ENCODE measurements around the gene POMT2.

POMT2 gene

GRCh38 chr14:77242752-77243151, 77.9 kb downstream of the POMT2 start:
- DNase-seq (ENCODE audit: low spot score) = no peak
- in situ Hi-C loops (cut with MboI; ENCODE audit: low pct_unique_long_range_greater_than_20kb, low sequenced_read_pairs, unreplicated experiment) = no loop called here
- no peak for TF ChIP-seq CTCF (IDR thresholded peaks at IDR 0.05; ENCODE audit: extremely low read depth, insufficient read depth, missing control alignments)

GRCh38 chr14:77241955-77242354, 78.7 kb downstream of the POMT2 start:
- in situ Hi-C loops (cut with MboI; ENCODE audit: low pct_unique_long_range_greater_than_20kb, low sequenced_read_pairs, unreplicated experiment) = no loop called here
- no peak for TF ChIP-seq CTCF (IDR thresholded peaks at IDR 0.05; ENCODE audit: extremely low read depth, insufficient read depth, missing control alignments)
- DNase-seq (ENCODE audit: low spot score) = no peak

- DNase-seq (ENCODE audit: low spot score) = no peak
- TF ChIP-seq CTCF (IDR thresholded peaks at IDR 0.05; ENCODE audit: extremely low read depth, insufficient read depth, missing control alignments) = no peak
- in situ Hi-C loops (cut with MboI; ENCODE audit: low pct_unique_long_range_greater_than_20kb, low sequenced_read_pairs, unreplicated experiment) = no loop called here
These were observed 80.3 kb downstream of the POMT2 start for GRCh38 chr14:77240336-77240915.

- no peak for DNase-seq (ENCODE audit: low spot score)
- no peak for TF ChIP-seq CTCF (IDR thresholded peaks at IDR 0.05; ENCODE audit: extremely low read depth, insufficient read depth, missing control alignments)
- in situ Hi-C loops (cut with MboI; ENCODE audit: low pct_unique_long_range_greater_than_20kb, low sequenced_read_pairs, unreplicated experiment) = no loop called here
These were observed 81.3 kb downstream of the POMT2 start for GRCh38 chr14:77239412-77239811.

- DNase-seq (ENCODE audit: low spot score) = no peak
- no peak for TF ChIP-seq CTCF (IDR thresholded peaks at IDR 0.05; ENCODE audit: extremely low read depth, insufficient read depth, missing control alignments)
- in situ Hi-C loops (cut with MboI; ENCODE audit: low pct_unique_long_range_greater_than_20kb, low sequenced_read_pairs, unreplicated experiment) = no loop called here
These were observed 81.7 kb downstream of the POMT2 start for GRCh38 chr14:77238996-77239395.

- no peak for TF ChIP-seq CTCF (IDR thresholded peaks at IDR 0.05; ENCODE audit: extremely low read depth, insufficient read depth, missing control alignments)
- no peak for DNase-seq (ENCODE audit: low spot score)
- in situ Hi-C loops (cut with MboI; ENCODE audit: low pct_unique_long_range_greater_than_20kb, low sequenced_read_pairs, unreplicated experiment) = no loop called here
These were observed 82.3 kb downstream of the POMT2 start for GRCh38 chr14:77238356-77238755.

GRCh38 chr14:77236814-77237213, 83.9 kb downstream of the POMT2 start:
- in situ Hi-C loops (cut with MboI; ENCODE audit: low pct_unique_long_range_greater_than_20kb, low sequenced_read_pairs, unreplicated experiment) = no loop called here
- no peak for DNase-seq (ENCODE audit: low spot score)
- TF ChIP-seq CTCF (IDR thresholded peaks at IDR 0.05; ENCODE audit: extremely low read depth, insufficient read depth, missing control alignments) = no peak
